Esophagus muscularis mucosa (tissue), 4 donors: ENCODE results near the gene MAP4K4.

Experiments
- CTCF ChIP-seq, 3 experiments: fragments of 200-600 bp in 2 of 3; fragments of 450-650 bp in 1 of 3; sonication (generic) in 2 of 3; IDR thresholded peaks; one replicate each; pipeline ENCODE4 v1.5.1; 2017 to 2019; ENCODE audit warnings: antibody characterized with exemption in 3 of 3, mild to moderate bottlenecking in 2 of 3, moderate library complexity in 1 of 3
- EP300 ChIP-seq: sonication (generic); formaldehyde crosslinking; IDR thresholded peaks from one replicate; pipeline ENCODE4 v1.6.1; 2017; ENCODE audit warnings: antibody characterized with exemption
- POLR2A ChIP-seq: fragments of 450-650 bp; IDR thresholded peaks from one replicate; pipeline ENCODE4 v1.6.1; 2017; ENCODE audit warnings: antibody characterized with exemption, moderate library complexity, mild to moderate bottlenecking, low read depth

DNA sequence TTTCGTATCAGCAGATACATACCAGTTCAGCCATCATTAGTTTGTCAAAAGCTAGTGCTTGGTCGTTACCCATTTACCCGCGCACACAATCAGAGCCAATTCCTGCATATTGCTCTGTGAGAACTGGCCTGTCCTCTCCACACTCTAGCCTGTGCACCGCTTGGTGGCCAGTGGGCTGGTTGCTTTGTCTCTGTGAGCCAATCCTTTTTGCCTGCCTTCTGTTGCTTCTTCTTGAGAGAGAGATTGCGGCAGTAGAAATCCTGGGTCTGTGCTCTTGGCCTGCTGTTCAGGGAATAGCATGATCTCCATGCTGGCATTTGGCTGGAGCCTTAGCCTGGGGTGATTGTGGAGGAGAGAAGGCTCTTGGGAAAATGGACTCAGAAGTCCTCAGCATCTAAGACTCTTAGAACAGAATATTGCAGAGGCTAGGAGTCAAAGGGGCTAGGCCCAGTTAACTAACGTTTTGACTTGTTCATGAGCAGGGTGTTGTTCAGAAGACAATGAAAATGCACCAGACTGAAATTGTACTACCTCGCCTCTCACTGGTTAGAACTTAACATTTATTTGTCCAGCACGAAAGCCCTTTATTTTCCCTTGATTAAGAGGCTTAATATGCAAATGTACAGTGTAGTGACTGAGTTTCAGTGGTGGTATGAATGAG lies 37.1 kb downstream of the MAP4K4 start:
- no peak for TF ChIP-seq CTCF (IDR thresholded peaks at IDR 0.05)
- TF ChIP-seq EP300 = no peak
- no peak for TF ChIP-seq POLR2A
